Fibroblast of peridontal ligament (primary cell): Measurements from ENCODE around the gene ZMAT1.
"Not testable (repeated sequence)": the region's sequence is repeated elsewhere in the genome, so short reads cannot be mapped to it uniquely, and the experiment has no call there.

Experiments
- DNase-seq: peaks from one replicate; pipeline ENCODE4 v3.0.0-alpha.2; 2010; ENCODE audit errors: extremely low read depth

Gene ZMAT1

GRCh38 chrX:101931488-101932248, at the start of gene ZMAT1:
TSS of gene ZMAT1 (minus strand) at chrX:101932027. CDS start at chrX:101932008, 19 bp downstream.
- DNase-seq, result peak; percentile 83

- DNase-seq, result peak; percentile 34
Observed at GRCh38 chrX:101977106-101977505, 45.3 kb upstream of the ZMAT1 start.

- DNase-seq, result no peak
Observed at GRCh38 chrX:101973066-101973465, 41.2 kb upstream of the ZMAT1 start.

GRCh38 chrX:101964923-101965539, 33.2 kb upstream of the ZMAT1 start:
- DNase-seq, result not testable (repeated sequence)

GRCh38 chrX:101958139-101958538, 26.3 kb upstream of the ZMAT1 start:
- DNase-seq, result peak; percentile 45

GRCh38 chrX:101957174-101957573, 25.3 kb upstream of the ZMAT1 start:
- no peak for DNase-seq

- DNase-seq, result no peak
Observed at GRCh38 chrX:101956556-101956955, 24.7 kb upstream of the ZMAT1 start.

- no peak for DNase-seq
Observed at GRCh38 chrX:101950581-101950980, 18.8 kb upstream of the ZMAT1 start.

GRCh38 chrX:101932249-101932570, 383 bp upstream of the ZMAT1 start:
- DNase-seq, result no peak

- DNase-seq, result no peak
Observed at GRCh38 chrX:101931136-101931487, 715 bp downstream of the ZMAT1 start.

GRCh38 chrX:101925733-101926132, 6.1 kb downstream of the ZMAT1 start:
- DNase-seq, result no peak

GRCh38 chrX:101918751-101919150, 13.1 kb downstream of the ZMAT1 start:
- DNase-seq, result no peak

- no peak for DNase-seq
Observed at GRCh38 chrX:101906136-101906796, 25.6 kb downstream of the ZMAT1 start.

GRCh38 chrX:101904996-101905395, 26.8 kb downstream of the ZMAT1 start:
- no peak for DNase-seq
